Left lung (tissue), 10 donors: ENCODE data around the gene MPZL1. TPM values are rescaled to one million over a fixed set of nuclear protein-coding genes. Genes with fewer than 3 reads are reported as not detected.
"Not testable (repeated sequence)": the region's sequence is repeated elsewhere in the genome, so short reads cannot be mapped to it uniquely, and the experiment has no call there.

Source experiments
- ATAC-seq: fragments of 200-7000 bp; cut with Tn5 transposase; one replicate; pipeline ENCODE4 v1.9.1; 2020; ENCODE audit warnings: moderate library complexity
- DNase-seq, 4 donors: peaks; one replicate each; pipeline ENCODE4 v3.0.0-alpha.2; 2013 to 2020
- H3K27ac ChIP-seq, 2 donors: fragments of 200-600 bp; sonication (generic) in 1 of 2; one replicate each; pipeline versions ENCODE4 v1.5.0 to v1.8.0; 2020 to 2021
- H3K27me3 ChIP-seq, 2 donors: fragments of 200-600 bp; sonication (generic) in 1 of 2; one replicate each; pipeline versions ENCODE4 v1.5.0 to v1.8.0; 2020 to 2021
- H3K36me3 ChIP-seq, 2 donors: fragments of 200-600 bp; sonication (generic) in 1 of 2; one replicate each; pipeline versions ENCODE4 v1.5.0 to v1.8.0; 2020 to 2021
- H3K4me1 ChIP-seq, 2 donors: fragments of 200-600 bp; one replicate each; pipeline ENCODE4 v1.8.0; 2021
- H3K4me3 ChIP-seq, 2 donors: fragments of 200-600 bp; sonication (generic) in 1 of 2; one replicate each; pipeline versions ENCODE4 v1.5.0 to v1.8.0; 2020 to 2021; ENCODE audit warnings: mild to moderate bottlenecking in 1 of 2
- H3K9me3 ChIP-seq, 2 donors: fragments of 200-600 bp; sonication (generic) in 1 of 2; one replicate each; pipeline versions ENCODE4 v1.5.0 to v1.8.0; 2020 to 2021
- intact Hi-C, 2 donors: fragments of 100-400 bp; cut with DNase I; formaldehyde crosslinking; loops; one replicate each; pipeline versions ENCODE4 v1.11.2 to v1.14.2; 2022
- polyA plus RNA-seq, 6 donors: library from polyadenylated mRNA; unstranded; fragments of 120-200 nt; gene quantifications; one replicate each; pipeline ENCODE4 v1.2.1, GENCODE V29; 2013; ENCODE audit not compliant: insufficient read length in 6 of 6
- total RNA-seq, 2 donors: library from RNA; stranded (reverse); fragmentation: NEBNext Ultra II Directional; extraction: Animal tissue kit (Norgen Biotek cat#: 25700); gene quantifications; one replicate each; pipeline ENCODE4 v1.2.1, GENCODE V29; 2021
- TF ChIP-seq, protein P1 (sequence below), 2 donors: fragments of 200-600 bp; sonication (generic) in 1 of 2; IDR thresholded peaks; one replicate each; pipeline versions ENCODE4 v1.5.0 to v1.8.0; 2021; ENCODE audit warnings: antibody characterized with exemption in 2 of 2
- donor health status: DM: no; HTN: yes; CAD: no.
- donor health status: DM: no; HTN: no; CAD: no.

Gene MPZL1
- total and polyA plus RNA-seq, 8 donors: 110 to 148 (median 122) TPM

- Histone ChIP-seq H3K4me3 (peak overlapping the region; percentile 65 to 67), H3K27ac (peak overlapping the region; percentile 87 to 89), H3K27me3 (no peaks in the 10 kb centered on the region), H3K9me3 (no peaks in the 10 kb centered on the region), H3K36me3 (no peaks in the 10 kb centered on the region), H3K4me1 (peaks cover 0 to 34% of the 10 kb centered on the region in 2 donors)
- ATAC-seq (peak; percentile 65), DNase-seq (peak in 3 of 4 donors; percentile 82 to 91 (median 86))
- TF ChIP-seq, protein P1, sequence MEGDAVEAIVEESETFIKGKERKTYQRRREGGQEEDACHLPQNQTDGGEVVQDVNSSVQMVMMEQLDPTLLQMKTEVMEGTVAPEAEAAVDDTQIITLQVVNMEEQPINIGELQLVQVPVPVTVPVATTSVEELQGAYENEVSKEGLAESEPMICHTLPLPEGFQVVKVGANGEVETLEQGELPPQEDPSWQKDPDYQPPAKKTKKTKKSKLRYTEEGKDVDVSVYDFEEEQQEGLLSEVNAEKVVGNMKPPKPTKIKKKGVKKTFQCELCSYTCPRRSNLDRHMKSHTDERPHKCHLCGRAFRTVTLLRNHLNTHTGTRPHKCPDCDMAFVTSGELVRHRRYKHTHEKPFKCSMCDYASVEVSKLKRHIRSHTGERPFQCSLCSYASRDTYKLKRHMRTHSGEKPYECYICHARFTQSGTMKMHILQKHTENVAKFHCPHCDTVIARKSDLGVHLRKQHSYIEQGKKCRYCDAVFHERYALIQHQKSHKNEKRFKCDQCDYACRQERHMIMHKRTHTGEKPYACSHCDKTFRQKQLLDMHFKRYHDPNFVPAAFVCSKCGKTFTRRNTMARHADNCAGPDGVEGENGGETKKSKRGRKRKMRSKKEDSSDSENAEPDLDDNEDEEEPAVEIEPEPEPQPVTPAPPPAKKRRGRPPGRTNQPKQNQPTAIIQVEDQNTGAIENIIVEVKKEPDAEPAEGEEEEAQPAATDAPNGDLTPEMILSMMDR (IDR thresholded peaks at IDR 0.05): peak; percentile 52 to 72
- intact Hi-C loops: loop anchor here in 1 of 2 donors (5.0 kb wide), 1 partner anchor 82 kb away; no protein-coding TSS in a partner anchor
These were observed 6.4 kb upstream of the MPZL1 start for GRCh38 chr1:167715157-167715999.

DNA sequence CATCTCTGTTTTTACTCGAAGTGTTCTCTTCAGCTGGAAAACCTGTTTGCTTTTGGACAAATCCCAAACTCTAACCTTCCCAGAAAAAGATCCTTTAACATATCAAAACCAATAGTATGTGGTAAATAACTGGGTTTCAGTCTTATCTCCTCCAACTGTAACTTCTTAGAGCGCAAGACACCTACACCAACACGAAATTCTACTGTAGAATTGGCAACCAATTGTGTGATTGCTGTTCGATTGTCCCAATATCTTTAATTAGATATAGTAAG is 5.8 kb upstream of the MPZL1 start:
- Histone ChIP-seq H3K4me3 (peak overlapping the region; percentile 65 to 67), H3K27me3 (no peaks in the 10 kb centered on the region), H3K4me1 (peaks cover 0 to 39% of the 10 kb centered on the region in 2 donors), H3K9me3 (no peaks in the 10 kb centered on the region), H3K27ac (peak overlapping the region; percentile 79 to 89), H3K36me3 (no peaks in the 10 kb centered on the region)
- ATAC-seq (no peak), DNase-seq (no peak)
- TF ChIP-seq, protein P1 (IDR thresholded peaks at IDR 0.05): no peak
- intact Hi-C loops: loop anchor here in 1 of 2 donors (5.0 kb wide), 1 partner anchor 81 kb away; no protein-coding TSS in a partner anchor

DNA sequence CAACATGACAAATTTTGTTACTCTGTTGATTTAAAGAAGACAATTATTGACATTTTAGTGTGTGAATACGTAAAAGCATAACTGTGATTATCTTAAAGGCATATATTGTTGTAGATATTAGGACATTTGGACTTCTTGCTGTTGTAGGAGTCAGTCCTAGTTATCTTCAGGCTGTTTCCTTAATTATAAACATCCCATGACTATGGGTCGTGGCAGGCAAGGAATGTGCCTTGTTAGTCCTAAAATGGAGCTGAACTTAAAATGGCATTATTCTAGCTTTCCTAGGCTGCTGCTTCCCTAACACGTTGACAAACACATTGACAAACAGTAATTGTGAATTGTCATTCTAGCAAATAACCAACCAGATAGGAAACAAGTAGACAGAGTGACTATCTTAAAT is 4.4 kb upstream of the MPZL1 start:
- intact Hi-C loops: loop anchor here in 1 of 2 donors (5.0 kb wide), 1 partner anchor 80 kb away; no protein-coding TSS in a partner anchor
- no peaks in the 10 kb centered on the region for H3K27me3 ChIP-seq
- no peaks in the 10 kb centered on the region for H3K9me3 ChIP-seq
- ATAC-seq: no peak
- TF ChIP-seq, protein P1 (IDR thresholded peaks at IDR 0.05): no peak
- H3K36me3 ChIP-seq: no peaks in the 10 kb centered on the region
- DNase-seq: no peak
- peaks cover 0 to 45% of the 10 kb centered on the region in 2 donors for H3K4me1 ChIP-seq
- H3K4me3 ChIP-seq: no peak overlapping the region
- no peak overlapping the region for H3K27ac ChIP-seq

- ATAC-seq: no peak
- peak overlapping the region in 1 of 2 donors; percentile 23 for H3K27ac ChIP-seq
- no peak for DNase-seq
- no peaks in the 10 kb centered on the region for H3K9me3 ChIP-seq
- no peaks in the 10 kb centered on the region for H3K27me3 ChIP-seq
- intact Hi-C loops: loop anchor here in 1 of 2 donors (5.0 kb wide), 1 partner anchor 78 kb away; no protein-coding TSS in a partner anchor
- TF ChIP-seq, protein P1 (IDR thresholded peaks at IDR 0.05): no peak
- H3K36me3 ChIP-seq: no peaks in the 10 kb centered on the region
- no peak overlapping the region for H3K4me3 ChIP-seq
- peaks cover 0 to 51% of the 10 kb centered on the region in 2 donors for H3K4me1 ChIP-seq
These were observed 2.7 kb upstream of the MPZL1 start for GRCh38 chr1:167718914-167719691.

DNA sequence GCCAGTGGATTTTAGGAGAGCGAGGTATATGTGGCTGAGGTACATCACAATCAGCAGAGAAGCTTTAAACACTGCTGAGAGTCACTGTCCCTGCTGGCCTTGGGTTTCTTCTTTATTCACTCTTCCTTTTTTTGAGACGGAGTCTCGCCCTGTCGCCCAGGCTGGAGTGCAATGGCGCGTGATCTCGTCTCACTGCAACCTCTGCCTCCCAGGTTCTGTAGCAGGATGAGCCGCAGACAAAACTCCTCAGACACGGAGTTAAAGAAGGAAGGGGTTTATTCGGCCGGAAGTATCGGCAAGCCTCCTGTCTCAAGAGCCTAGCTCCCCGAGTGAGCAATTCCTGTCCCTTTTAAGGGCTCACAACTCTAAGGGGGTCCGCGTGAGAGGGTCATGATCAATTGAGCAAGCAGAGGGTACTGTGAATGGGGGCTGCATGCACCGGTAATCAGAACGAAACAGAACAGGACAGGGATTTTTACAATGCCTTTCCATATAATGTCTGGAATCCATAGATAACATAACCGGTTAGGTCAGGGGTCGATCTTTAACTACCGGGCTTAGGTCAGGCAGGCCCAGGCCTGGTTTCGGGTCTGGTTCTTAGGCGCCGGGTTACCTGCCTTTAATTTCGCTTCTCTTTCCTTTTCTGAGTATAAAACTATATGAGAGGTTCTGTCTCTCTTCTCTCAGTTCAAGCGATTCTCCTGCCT is 1.9 kb upstream of the MPZL1 start:
- H3K27me3 ChIP-seq, ATAC-seq, H3K4me3 ChIP-seq, DNase-seq, H3K9me3 ChIP-seq, H3K36me3 ChIP-seq: not testable (repeated sequence)
- intact Hi-C loops: loop anchor here in 1 of 2 donors (5.0 kb wide), 1 partner anchor 77 kb away; no protein-coding TSS in a partner anchor
- Histone ChIP-seq H3K4me1 (peaks cover 0 to 54% of the 10 kb centered on the region in 2 donors), H3K27ac (peak overlapping the region in 1 of 2 donors; percentile 23)
